WERI-Rb-1 (cell line): ENCODE measurements around the gene NMNAT3.
A peak's percentile ranks its signal among the peaks of the same experiment; 100 is the strongest.

Source experiments
- DNase-seq: peaks from one replicate; pipeline ENCODE4 v3.0.0-alpha.2; 2020
- H3K27ac ChIP-seq: fragments of 250-450 bp; sonication (Bioruptor Pico); 2 replicates; pipeline ENCODE4 v1.5.1; 2020; ENCODE audit warnings: mild to moderate bottlenecking, moderate library complexity
- H3K27me3 ChIP-seq: fragments of 250-450 bp; sonication (Bioruptor Pico); 2 replicates; pipeline ENCODE4 v1.5.1; 2021; ENCODE audit warnings: mild to moderate bottlenecking, low read depth, moderate library complexity; ENCODE audit not compliant: insufficient read depth, severe bottlenecking
- H3K36me3 ChIP-seq: fragments of 250-450 bp; sonication (Bioruptor Pico); 2 replicates; pipeline ENCODE4 v1.5.1; 2020; ENCODE audit warnings: mild to moderate bottlenecking, moderate library complexity
- H3K4me3 ChIP-seq: 2 replicates; pipeline ENCODE4 v1.5.1; 2011; ENCODE audit warnings: low read depth, mild to moderate bottlenecking, control low read depth, low read length
- H3K9me3 ChIP-seq: fragments of 250-450 bp; sonication (Bioruptor Pico); 2 replicates; pipeline ENCODE4 v1.5.1; 2021; ENCODE audit warnings: mild to moderate bottlenecking, moderate library complexity; ENCODE audit not compliant: severe bottlenecking
- CTCF ChIP-seq: IDR thresholded peaks from 2 replicates; pipeline ENCODE4 v1.5.1; 2011; ENCODE audit warnings: low read depth, mild to moderate bottlenecking, control low read depth, inconsistent platforms, low read length

NMNAT3 gene

GRCh38 chr3:139646512-139646911 lies 31.3 kb downstream of the NMNAT3 start:
- H3K27ac ChIP-seq, result no peak overlapping the region
- no peaks in the 10 kb centered on the region for H3K9me3 ChIP-seq
- no peaks in the 10 kb centered on the region for H3K36me3 ChIP-seq
- H3K27me3 ChIP-seq, result no peaks in the 10 kb centered on the region
- no peak for DNase-seq
- no peak overlapping the region for H3K4me3 ChIP-seq
- no peak for TF ChIP-seq CTCF

- no peaks in the 10 kb centered on the region for H3K36me3 ChIP-seq
- no peak overlapping the region for H3K4me3 ChIP-seq
- no peak for TF ChIP-seq CTCF
- H3K27ac ChIP-seq, result no peak overlapping the region
- no peaks in the 10 kb centered on the region for H3K27me3 ChIP-seq
- no peaks in the 10 kb centered on the region for H3K9me3 ChIP-seq
- no peak for DNase-seq
Observed at GRCh38 chr3:139642996-139643395, 34.8 kb downstream of the NMNAT3 start.

- no peak for DNase-seq
- no peaks in the 10 kb centered on the region for H3K36me3 ChIP-seq
- H3K9me3 ChIP-seq, result no peaks in the 10 kb centered on the region
- no peak overlapping the region for H3K4me3 ChIP-seq
- no peaks in the 10 kb centered on the region for H3K27me3 ChIP-seq
- no peak for TF ChIP-seq CTCF
- H3K27ac ChIP-seq, result no peak overlapping the region
Observed at GRCh38 chr3:139640456-139640855, 37.3 kb downstream of the NMNAT3 start.

GRCh38 chr3:139639662-139640061 lies 38.1 kb downstream of the NMNAT3 start:
- no peak overlapping the region for H3K4me3 ChIP-seq
- no peak for TF ChIP-seq CTCF
- H3K36me3 ChIP-seq, result no peaks in the 10 kb centered on the region
- no peak for DNase-seq
- no peaks in the 10 kb centered on the region for H3K27me3 ChIP-seq
- no peak overlapping the region for H3K27ac ChIP-seq
- no peaks in the 10 kb centered on the region for H3K9me3 ChIP-seq

GRCh38 chr3:139638518-139638917 lies 39.3 kb downstream of the NMNAT3 start:
- H3K4me3 ChIP-seq, result no peak overlapping the region
- H3K27ac ChIP-seq, result no peak overlapping the region
- TF ChIP-seq CTCF, result no peak

GRCh38 chr3:139636511-139636910 lies 41.3 kb downstream of the NMNAT3 start:
- Histone ChIP-seq H3K27ac (no peak overlapping the region), H3K27me3 (no peaks in the 10 kb centered on the region), H3K36me3 (no peaks in the 10 kb centered on the region), H3K9me3 (no peaks in the 10 kb centered on the region), H3K4me3 (no peak overlapping the region)
- no peak for DNase-seq
- TF ChIP-seq CTCF, result no peak

More at GRCh38 chr3:139638518-139638917, 39.3 kb downstream of the NMNAT3 start:
- DNase-seq, result peak; percentile 9
- Histone ChIP-seq H3K27me3 (no peaks in the 10 kb centered on the region), H3K9me3 (no peaks in the 10 kb centered on the region), H3K36me3 (no peaks in the 10 kb centered on the region)
